Posterior cingulate gyrus (tissue), 11 donors: ENCODE results near the gene APOD.

Experiments
- DNase-seq, 10 donors: peaks; one replicate each; pipeline versions ENCODE4 v3.0.0 to v3.0.0-alpha.2; 2020 to 2021; ENCODE audit warnings: mixed read lengths in 3 of 10
- intact Hi-C: fragments of 100-400 bp; cut with DNase I; formaldehyde crosslinking; loops from one replicate; pipeline ENCODE4 v1.15.1; 2023

Gene APOD

DNA sequence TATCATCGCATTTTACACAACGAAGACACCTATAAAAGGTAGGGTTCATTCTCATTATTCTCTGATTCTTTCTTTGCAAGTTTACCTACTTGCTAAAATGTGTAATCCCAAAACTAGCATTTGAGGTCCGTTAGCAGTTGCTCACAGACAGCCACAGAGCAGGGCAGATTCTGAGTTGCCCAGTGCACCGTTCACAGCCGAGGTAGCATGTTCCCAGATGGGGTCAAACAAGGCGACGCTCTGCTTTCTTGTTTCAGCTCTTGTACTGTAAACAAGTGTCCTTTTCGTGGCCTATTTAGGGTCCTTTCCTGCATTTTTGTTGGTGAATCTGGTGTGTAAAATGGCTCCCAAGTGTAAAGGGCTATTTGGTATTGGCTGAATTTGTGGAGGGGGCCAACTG is 43.7 kb downstream of the APOD start:
- DNase-seq, result no peak
- intact Hi-C loops, result loop anchor here (5.0 kb wide), 1 partner anchor 98 kb away; the partner anchor contains the start of gene ACAP2

DNA sequence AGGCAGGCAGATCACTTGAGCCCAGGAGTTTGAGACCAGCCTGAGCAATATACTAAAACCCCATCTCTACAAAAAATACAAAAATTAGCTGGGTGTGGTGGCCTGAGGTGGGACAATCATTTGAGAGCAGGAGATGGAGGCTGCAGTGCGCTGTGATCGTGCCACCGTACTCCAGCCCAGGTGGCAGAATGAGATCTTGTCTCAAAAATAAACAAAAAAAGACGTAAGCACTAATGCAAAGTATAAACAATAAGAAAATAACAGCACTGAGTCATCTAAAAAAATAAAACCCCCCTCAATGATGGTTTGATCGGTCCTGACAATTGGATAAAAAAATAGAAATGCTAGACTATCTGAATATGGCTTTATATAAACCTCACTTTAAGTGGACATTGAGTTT is 44.3 kb downstream of the APOD start:
- no peak for DNase-seq
- intact Hi-C loops, result no loop called here

DNA sequence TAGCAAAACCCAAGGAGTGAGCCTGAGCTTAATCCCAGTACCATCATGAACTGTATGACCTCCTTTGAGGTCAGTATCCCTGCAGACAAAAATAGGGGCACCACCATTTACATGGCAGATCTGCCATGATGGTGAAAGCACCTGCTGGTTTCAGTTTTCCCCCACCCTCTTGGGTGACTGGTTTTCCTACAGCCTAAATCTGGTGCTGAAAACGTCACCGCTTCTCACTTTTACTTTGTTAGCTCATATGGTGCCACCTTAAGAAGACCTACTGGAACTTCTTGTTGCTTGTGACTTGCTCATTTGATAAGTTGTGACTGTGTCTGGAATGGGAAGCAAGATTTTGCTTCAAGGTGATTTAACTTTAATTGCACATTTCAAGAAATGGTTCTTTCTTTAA is 45.7 kb downstream of the APOD start:
- intact Hi-C loops, result no loop called here
- no peak for DNase-seq

GRCh38 chr3:195535293-195535692 is 48.4 kb downstream of the APOD start:
- intact Hi-C loops, result no loop called here
- DNase-seq, result no peak

DNA sequence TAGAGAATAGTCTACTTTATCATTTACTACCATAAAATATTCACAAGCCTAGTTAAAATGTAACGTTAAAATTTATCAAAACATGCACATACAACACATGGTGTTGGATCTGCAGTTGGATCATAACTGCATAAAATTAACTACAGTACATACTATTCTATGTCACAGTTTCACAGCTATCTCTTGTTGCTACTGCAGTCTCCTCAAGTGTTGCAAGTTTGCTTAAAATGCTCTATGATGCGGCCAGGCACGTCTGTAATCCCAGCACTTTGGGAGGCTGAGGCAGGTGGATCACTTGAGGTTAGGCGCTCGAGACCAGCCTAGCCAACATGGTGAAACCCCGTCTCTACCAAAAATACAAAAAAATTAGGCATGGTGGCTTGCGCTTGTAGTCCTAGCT is 50.9 kb downstream of the APOD start:
- intact Hi-C loops, result no loop called here
- no peak for DNase-seq

- intact Hi-C loops, result no loop called here
- no peak for DNase-seq
Observed at GRCh38 chr3:195532345-195532744, 51.4 kb downstream of the APOD start.

DNA sequence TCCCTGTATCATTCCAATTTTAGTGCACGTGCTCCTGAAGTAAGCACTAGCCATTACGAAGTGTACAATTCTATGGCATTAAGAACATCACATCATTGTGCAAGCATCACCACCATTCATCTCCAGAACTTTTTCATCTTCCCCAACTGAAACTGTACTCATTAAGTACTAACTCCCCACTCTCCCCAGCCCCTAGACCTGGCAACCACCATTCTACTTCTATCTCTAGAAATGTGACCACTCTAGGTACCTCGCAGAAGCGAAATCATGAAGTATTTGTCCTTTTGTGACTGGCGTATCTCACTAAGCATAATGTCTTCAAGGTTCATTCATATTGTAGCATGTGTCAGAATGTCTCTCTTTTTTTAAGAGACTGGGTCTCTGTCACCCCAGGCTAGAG is 52.1 kb downstream of the APOD start:
- intact Hi-C loops, result no loop called here

DNA sequence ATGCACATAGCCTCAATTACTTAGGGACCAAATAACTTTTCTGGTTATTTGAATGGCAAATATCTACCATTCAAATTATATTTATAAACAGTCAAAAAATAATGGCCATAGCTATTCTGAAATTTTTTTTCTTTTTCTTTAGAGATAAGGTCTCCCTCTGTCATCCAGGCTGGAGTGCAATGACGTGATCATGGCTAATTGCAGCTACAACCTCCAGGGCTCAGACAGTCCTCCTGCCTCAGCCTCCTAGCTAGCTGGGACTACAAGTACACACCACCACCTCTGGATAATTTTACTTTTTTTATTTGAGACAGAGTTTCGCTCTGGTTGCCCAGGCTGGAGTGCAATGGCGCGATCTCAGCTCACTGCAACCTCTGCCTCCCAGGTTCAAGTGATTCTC is 57.2 kb downstream of the APOD start:
- intact Hi-C loops, result no loop called here
- no peak for DNase-seq

More for the DNA sequence above, 52.1 kb downstream of the APOD start:
- no peak for DNase-seq

DNA sequence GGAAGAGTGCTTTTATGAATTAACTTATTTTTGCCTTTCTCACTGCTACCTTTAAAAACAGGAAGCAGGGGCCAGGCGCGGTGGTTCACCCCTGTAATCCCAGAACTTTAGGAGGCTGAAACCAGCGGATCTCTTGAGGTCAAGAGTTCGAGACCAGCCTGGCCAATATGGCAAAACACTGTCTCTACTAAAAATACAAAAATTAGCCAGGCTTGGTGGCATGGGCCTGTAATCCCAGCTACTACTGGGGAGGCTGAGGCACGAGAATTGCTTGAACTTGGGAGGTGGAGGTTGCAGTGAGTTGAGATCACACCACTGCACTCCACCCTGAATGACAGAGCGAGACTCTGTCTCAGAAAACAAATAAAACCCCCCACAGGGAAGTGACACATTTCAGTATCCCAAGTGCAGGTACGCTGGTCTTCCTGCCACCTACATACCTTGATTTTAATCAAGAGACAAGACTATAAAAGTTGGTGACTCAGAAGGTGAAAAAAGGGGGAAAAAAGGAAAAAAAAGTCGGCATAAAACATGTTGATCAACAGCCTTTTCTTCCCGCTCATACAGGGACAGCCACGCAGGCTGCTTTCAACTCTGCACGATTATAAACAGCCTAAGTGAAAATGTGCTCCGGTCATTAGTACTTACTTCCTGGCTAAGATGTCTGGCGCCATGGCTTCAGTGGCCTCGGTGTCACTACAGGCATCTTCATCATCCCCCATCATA is 59.4 kb downstream of the APOD start:
- intact Hi-C loops, result loop anchor here (5.0 kb wide), 2 partner anchors 82 to 852 kb away; partner anchors contain the start of genes ACAP2 and LSG1
- no peak for DNase-seq

- intact Hi-C loops, result loop anchor here (1.0 to 5.0 kb wide), 3 partner anchors 80 to 850 kb away; partner anchors contain the start of genes ACAP2, LSG1 and XXYLT1
- no peak for DNase-seq
Observed at GRCh38 chr3:195522254-195523023, 61.3 kb downstream of the APOD start.
